Ishikawa (cell line): ENCODE data around the gene TMEM132D.
A peak's percentile ranks its signal among the peaks of the same experiment; 100 is the strongest.

Source experiments
- CEBPB ChIP-seq: IDR thresholded peaks from 2 replicates; pipeline ENCODE4 v1.6.1; 2012
- CREB1 ChIP-seq: IDR thresholded peaks from 2 replicates; pipeline ENCODE4 v1.6.1; 2012; ENCODE audit warnings: low read depth
- EGR1 ChIP-seq: IDR thresholded peaks from 2 replicates; pipeline ENCODE4 v1.6.1; 2012
- EP300 ChIP-seq: IDR thresholded peaks from 2 replicates; pipeline ENCODE4 v1.6.1; 2012; ENCODE audit warnings: borderline replicate concordance
- FOXM1 ChIP-seq: IDR thresholded peaks from 2 replicates; pipeline ENCODE4 v1.6.1; 2012; ENCODE audit warnings: low read depth, borderline replicate concordance
- NFIC ChIP-seq: IDR thresholded peaks from 2 replicates; pipeline ENCODE4 v1.6.1; 2012
- RAD21 ChIP-seq: IDR thresholded peaks from 2 replicates; pipeline ENCODE4 v1.6.1; 2012; ENCODE audit warnings: low read depth
- REST ChIP-seq: IDR thresholded peaks from 2 replicates; pipeline ENCODE4 v1.6.1; 2012; ENCODE audit warnings: low read depth, mild to moderate bottlenecking
- TAF1 ChIP-seq: IDR thresholded peaks from 2 replicates; pipeline ENCODE4 v1.6.1; 2012; ENCODE audit warnings: low read depth, mild to moderate bottlenecking
- TCF12 ChIP-seq: IDR thresholded peaks from 2 replicates; pipeline ENCODE4 v1.6.1; 2012; ENCODE audit warnings: low read depth
- TEAD4 ChIP-seq: IDR thresholded peaks from 2 replicates; pipeline ENCODE4 v1.6.1; 2012
- USF1 ChIP-seq: IDR thresholded peaks from 2 replicates; pipeline ENCODE4 v1.6.1; 2012
- YY1 ChIP-seq: IDR thresholded peaks from 2 replicates; pipeline ENCODE4 v1.6.1; 2012; ENCODE audit warnings: low read depth
- ZBTB7A ChIP-seq: IDR thresholded peaks from 2 replicates; pipeline ENCODE4 v1.6.1; 2012; ENCODE audit warnings: low read depth
- TF ChIP-seq, protein P1 (sequence below): IDR thresholded peaks from 2 replicates; pipeline ENCODE4 v1.6.1; 2012

Gene TMEM132D

DNA sequence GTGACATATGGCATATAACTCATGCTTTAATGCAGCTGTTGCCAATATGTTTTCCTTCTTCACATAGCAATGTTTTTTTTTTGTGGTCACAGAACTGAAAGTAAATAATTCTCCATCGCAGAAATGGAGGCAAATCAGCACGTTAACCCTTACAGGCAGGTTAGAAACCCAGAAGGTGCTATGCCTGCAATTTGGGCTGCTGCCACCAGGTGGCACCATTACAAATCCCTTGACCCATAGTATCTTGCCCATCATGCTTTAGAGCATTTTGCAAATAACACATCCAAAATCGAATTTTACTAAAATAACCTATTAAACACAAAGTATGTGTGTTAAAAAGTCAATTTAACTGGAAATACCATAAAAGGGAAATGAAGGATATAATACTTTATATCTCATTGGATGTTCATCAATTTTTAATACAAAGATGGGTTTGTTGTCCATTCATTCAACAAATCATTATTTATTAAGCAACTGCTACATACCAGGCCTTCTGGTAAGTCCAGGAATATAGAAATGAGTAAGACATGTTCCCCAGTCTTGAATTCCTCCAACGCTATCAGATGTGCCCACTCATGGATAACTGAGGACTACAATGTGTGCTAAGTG is 710.5 kb downstream of the TMEM132D start:
- TF ChIP-seq CREB1 (no peak), RAD21 (peak; percentile 33; the same call in 1 of the 2 replicates)

GRCh38 chr12:129190827-129191226 is 713.0 kb downstream of the TMEM132D start:
- no peak for TF ChIP-seq CEBPB
- TF ChIP-seq TEAD4, result no peak
- TF ChIP-seq NFIC, result no peak
- TF ChIP-seq EGR1, result no peak
- TF ChIP-seq CREB1, result no peak
- TF ChIP-seq RAD21, result no peak
- no peak for TF ChIP-seq REST
- TF ChIP-seq TCF12, result no peak
- TF ChIP-seq EP300, result no peak

DNA sequence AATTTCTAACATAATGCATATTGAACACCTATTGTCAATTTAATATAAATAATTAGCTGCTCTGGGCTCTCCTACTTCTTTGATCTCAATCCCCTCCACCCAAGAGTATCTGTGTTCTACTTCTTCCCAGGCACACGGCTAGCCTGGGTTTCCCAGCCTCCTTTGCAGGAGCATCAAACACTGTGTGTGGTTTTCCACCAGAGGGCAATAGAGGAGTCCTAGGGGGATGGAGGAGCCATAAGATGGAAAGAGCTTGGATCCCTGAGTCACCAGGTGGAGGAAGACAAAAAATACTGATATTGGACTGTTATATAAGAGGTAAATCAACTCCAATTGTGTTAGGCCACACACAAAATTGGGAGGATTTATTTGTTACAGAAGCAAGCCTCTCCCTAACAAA is 716.9 kb downstream of the TMEM132D start:
- TF ChIP-seq TCF12 (no peak), ZBTB7A (no peak), NFIC (no peak), YY1 (no peak), FOXM1 (no peak), USF1 (no peak), TEAD4 (no peak)

DNA sequence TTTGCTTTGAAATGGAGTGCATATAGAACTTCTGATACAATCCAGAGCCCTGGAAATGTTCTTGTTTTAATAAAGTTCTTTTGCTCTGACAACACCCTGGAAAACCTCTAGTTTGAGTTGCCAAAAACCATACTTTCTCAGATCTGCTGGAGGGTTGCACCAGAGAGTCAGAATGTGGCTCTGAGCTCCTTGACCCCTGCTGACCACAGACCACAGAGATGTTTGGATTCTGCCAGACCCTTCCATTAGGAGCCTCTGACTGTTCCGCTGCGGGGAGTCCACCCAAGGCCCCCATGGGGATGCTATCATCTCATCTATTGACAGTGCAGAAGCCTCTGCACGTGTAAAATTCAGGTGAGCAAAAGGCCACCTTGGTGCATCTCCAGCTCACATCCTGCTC is 718.0 kb downstream of the TMEM132D start:
- TF ChIP-seq ZBTB7A (no peak), TCF12 (no peak), CREB1 (no peak), RAD21 (no peak), EP300 (no peak), CEBPB (no peak), USF1 (no peak), NFIC (no peak), YY1 (no peak), FOXM1 (no peak), TAF1 (no peak), EGR1 (no peak), REST (no peak), TEAD4 (no peak)
- TF ChIP-seq, protein P1, sequence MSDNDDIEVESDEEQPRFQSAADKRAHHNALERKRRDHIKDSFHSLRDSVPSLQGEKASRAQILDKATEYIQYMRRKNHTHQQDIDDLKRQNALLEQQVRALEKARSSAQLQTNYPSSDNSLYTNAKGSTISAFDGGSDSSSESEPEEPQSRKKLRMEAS, result no peak

DNA sequence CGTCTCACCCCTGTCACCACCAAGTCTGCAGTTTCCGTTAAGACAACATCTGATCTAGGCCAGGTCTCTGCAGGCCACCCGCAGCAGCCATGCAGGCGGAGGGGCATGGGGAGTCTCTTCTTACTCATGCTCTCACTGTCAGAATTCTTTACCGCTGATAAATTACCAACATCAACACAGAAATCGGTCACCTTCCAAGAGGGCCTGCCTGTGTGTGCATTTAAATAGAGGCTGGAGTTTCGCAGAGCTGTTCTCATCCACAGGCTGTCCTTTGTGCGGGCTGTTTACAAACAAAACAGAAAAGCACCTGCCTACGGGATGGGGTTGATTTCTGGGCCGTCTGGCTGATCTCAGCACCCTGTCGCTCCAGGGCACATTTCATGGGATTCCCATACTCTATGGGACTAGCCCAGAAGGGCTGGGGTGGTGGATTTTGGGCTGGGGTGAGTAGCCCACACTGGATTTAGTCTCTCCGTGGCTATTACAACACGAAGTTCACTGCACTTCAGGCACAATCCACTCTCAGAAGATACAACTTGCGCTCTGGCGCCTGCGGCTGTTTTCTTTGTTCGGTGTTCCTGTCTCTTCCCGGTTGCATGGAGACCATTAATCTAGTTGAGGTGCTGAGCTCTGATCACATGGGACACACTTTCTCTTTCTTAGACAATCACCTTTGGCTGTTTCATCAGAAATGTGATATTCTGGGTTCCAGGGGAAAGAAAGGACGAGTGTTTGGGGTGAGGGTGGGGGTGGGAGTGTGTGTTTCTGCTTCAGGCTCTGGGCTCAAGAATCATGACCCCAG is 719.5 kb downstream of the TMEM132D start:
- TF ChIP-seq EGR1 (no peak), TEAD4 (no peak), TAF1 (no peak)

DNA sequence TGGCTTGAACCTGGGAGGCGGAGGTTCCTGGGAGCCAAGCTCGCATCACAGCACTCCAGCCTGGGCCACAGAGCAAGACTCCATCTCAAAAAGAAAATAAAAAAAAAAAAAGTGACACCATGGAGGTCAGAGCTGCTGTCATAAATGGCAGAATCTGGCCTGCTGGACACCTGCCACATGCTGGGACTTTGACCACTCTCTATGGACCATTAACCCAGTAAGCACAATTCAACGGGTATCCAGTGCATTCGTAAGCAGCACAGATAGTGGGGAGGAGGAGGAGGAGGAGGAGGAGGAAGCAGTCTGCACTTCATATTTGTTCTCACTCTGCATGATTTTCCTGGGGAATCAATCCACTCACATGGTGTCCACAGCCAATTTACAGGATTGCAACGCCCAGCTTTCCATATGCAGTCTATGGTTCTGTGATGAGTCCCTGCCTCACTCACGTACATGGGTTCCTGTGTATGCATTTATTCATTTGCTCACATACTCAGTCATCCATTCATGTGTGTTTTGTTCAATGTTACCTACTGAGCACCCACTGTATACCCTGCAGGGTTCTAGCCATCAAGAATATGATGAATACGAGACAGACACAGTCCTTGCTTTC is 723.8 kb downstream of the TMEM132D start:
- no peak for TF ChIP-seq ZBTB7A
- no peak for TF ChIP-seq YY1
- no peak for TF ChIP-seq TCF12
- TF ChIP-seq EP300, result no peak
- no peak for TF ChIP-seq TAF1
- TF ChIP-seq TEAD4, result no peak
- TF ChIP-seq, protein P1, result no peak
- no peak for TF ChIP-seq FOXM1
- TF ChIP-seq NFIC, result no peak
- TF ChIP-seq RAD21, result no peak
- no peak for TF ChIP-seq CREB1
- no peak for TF ChIP-seq USF1
- TF ChIP-seq CEBPB, result no peak
- no peak for TF ChIP-seq REST
- TF ChIP-seq EGR1, result no peak
